GM19467 (cell line): ENCODE data around the gene MICU1.
"Not testable (repeated sequence)": the region's sequence is repeated elsewhere in the genome, so short reads cannot be mapped to it uniquely, and the experiment has no call there.

Experiments
- ATAC-seq: cut with Tn5 transposase; IDR thresholded peaks from one replicate; pipeline ENCODE4 v1.9.1; 2021; ENCODE audit warnings: mild to moderate bottlenecking, moderate library complexity; ENCODE audit not compliant: unreplicated experiment

MICU1 gene

GRCh38 chr10:72331575-72332422 lies 294.1 kb downstream of the MICU1 start:
- peak; percentile 41 for ATAC-seq

GRCh38 chr10:72330069-72330426 lies 295.8 kb downstream of the MICU1 start:
- no peak for ATAC-seq

- ATAC-seq = no peak
Observed at GRCh38 chr10:72329290-72330068, 296.4 kb downstream of the MICU1 start.

GRCh38 chr10:72328829-72329204 lies 297.1 kb downstream of the MICU1 start:
- ATAC-seq = no peak

- ATAC-seq = no peak
Observed at GRCh38 chr10:72328045-72328828, 297.6 kb downstream of the MICU1 start.

- ATAC-seq = not testable (repeated sequence)
Observed at GRCh38 chr10:72326665-72327603, 298.9 kb downstream of the MICU1 start.

- ATAC-seq = not testable (repeated sequence)
Observed at GRCh38 chr10:72325243-72326175, 300.4 kb downstream of the MICU1 start.

- ATAC-seq = no peak
Observed at GRCh38 chr10:72323771-72324191, 302.1 kb downstream of the MICU1 start.

GRCh38 chr10:72323108-72323749 lies 302.6 kb downstream of the MICU1 start:
- no peak for ATAC-seq

- no peak for ATAC-seq
Observed at GRCh38 chr10:72322280-72323058, 303.4 kb downstream of the MICU1 start.

- ATAC-seq = no peak
Observed at GRCh38 chr10:72322030-72322279, 303.9 kb downstream of the MICU1 start.

GRCh38 chr10:72321248-72322029 lies 304.4 kb downstream of the MICU1 start:
- no peak for ATAC-seq

- ATAC-seq = peak; percentile 61
Observed at GRCh38 chr10:72320676-72321247, 305.1 kb downstream of the MICU1 start.

GRCh38 chr10:72319416-72320254 lies 306.2 kb downstream of the MICU1 start:
- peak; percentile 67 for ATAC-seq

GRCh38 chr10:72318418-72319262 lies 307.2 kb downstream of the MICU1 start:
- ATAC-seq = no peak
